Measurements from ENCODE around the gene FAXC. TPM values are rescaled to one million over a fixed set of nuclear protein-coding genes. Genes with fewer than 3 reads are reported as not detected.

The FAXC gene
- total RNA-seq, 2 donors from 2014 or later, result not detected

GRCh38 chr6:99333068-99333467, 16.4 kb downstream of the FAXC start:
- peaks cover 23% of the 10 kb centered on the region for H3K27me3 Mint-ChIP-seq (ENCODE audit: low read depth)
- H3K27ac Mint-ChIP-seq, result no peak overlapping the region
- no peak for DNase-seq
- peaks cover 6% of the 10 kb centered on the region for H3K4me1 Mint-ChIP-seq (ENCODE audit: low read depth)
- H3K9me3 Mint-ChIP-seq, result no peaks in the 10 kb centered on the region
- H3K36me3 Mint-ChIP-seq (ENCODE audit: insufficient read depth in 2 of 2), result no peaks in the 10 kb centered on the region
- no peak overlapping the region for H3K4me3 Mint-ChIP-seq
- ATAC-seq (replicated peaks in 1 of 2), result peak in 1 of 2 donors; percentile 14

- H3K9me3 Mint-ChIP-seq, result no peaks in the 10 kb centered on the region
- H3K27me3 Mint-ChIP-seq (ENCODE audit: low read depth), result peaks cover 11% of the 10 kb centered on the region
- peaks cover 6% of the 10 kb centered on the region for H3K4me1 Mint-ChIP-seq (ENCODE audit: low read depth)
- H3K27ac Mint-ChIP-seq, result no peak overlapping the region
- DNase-seq (no peak), ATAC-seq (replicated peaks in 1 of 2) (no peak)
- H3K36me3 Mint-ChIP-seq (ENCODE audit: insufficient read depth in 2 of 2), result no peaks in the 10 kb centered on the region
- no peak overlapping the region for H3K4me3 Mint-ChIP-seq
Measured at GRCh38 chr6:99331531-99331930, 17.9 kb downstream of the FAXC start.

DNA sequence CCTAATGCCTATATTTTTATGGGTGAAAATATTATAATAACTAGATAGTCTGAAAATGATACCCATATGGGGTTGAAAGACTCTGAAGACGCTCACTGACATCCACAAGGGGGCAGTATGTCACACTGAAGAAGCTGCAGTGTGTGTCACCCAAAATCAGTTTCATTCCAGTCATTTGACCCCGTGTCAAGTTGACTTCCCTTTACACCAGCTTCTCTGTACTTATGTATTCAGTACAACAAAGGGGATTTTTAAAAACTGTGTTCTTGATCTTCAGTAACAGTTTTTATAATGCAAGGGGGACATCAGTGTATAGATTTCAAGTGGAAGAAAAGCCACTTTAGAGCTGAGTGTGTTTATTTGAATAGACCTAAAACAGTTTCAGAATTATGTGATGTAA, 19.3 kb downstream of the FAXC start:
- ATAC-seq (replicated peaks in 1 of 2) (peak; percentile 94 to 96), DNase-seq (peak; percentile 73 to 75)
- peaks cover 6% of the 10 kb centered on the region for H3K4me1 Mint-ChIP-seq (ENCODE audit: low read depth)
- H3K36me3 Mint-ChIP-seq (ENCODE audit: insufficient read depth in 2 of 2), result no peaks in the 10 kb centered on the region
- H3K27me3 Mint-ChIP-seq (ENCODE audit: low read depth), result peaks cover 7% of the 10 kb centered on the region
- H3K9me3 Mint-ChIP-seq, result no peaks in the 10 kb centered on the region
- H3K27ac Mint-ChIP-seq, result no peak overlapping the region
- peak overlapping the region in 1 of 2 donors; percentile 33 for H3K4me3 Mint-ChIP-seq

GRCh38 chr6:99324996-99325395, 24.5 kb downstream of the FAXC start:
- ATAC-seq (replicated peaks in 1 of 2) (no peak), DNase-seq (no peak)
- peaks cover 14% of the 10 kb centered on the region for H3K27me3 Mint-ChIP-seq (ENCODE audit: low read depth)
- no peak overlapping the region for H3K27ac Mint-ChIP-seq
- H3K9me3 Mint-ChIP-seq, result no peaks in the 10 kb centered on the region
- H3K36me3 Mint-ChIP-seq (ENCODE audit: insufficient read depth in 2 of 2), result no peaks in the 10 kb centered on the region
- peaks cover 2% of the 10 kb centered on the region for H3K4me1 Mint-ChIP-seq (ENCODE audit: low read depth)
- H3K4me3 Mint-ChIP-seq, result no peak overlapping the region

- Mint-ChIP-seq H3K9me3 (no peaks in the 10 kb centered on the region), H3K36me3 (ENCODE audit: insufficient read depth in 2 of 2) (no peaks in the 10 kb centered on the region), H3K4me1 (ENCODE audit: low read depth) (no peaks in the 10 kb centered on the region), H3K4me3 (no peak overlapping the region), H3K27me3 (ENCODE audit: low read depth) (peaks cover 43% of the 10 kb centered on the region), H3K27ac (no peak overlapping the region)
- ATAC-seq (replicated peaks in 1 of 2) (no peak), DNase-seq (no peak)
Measured at GRCh38 chr6:99318566-99318965, 30.9 kb downstream of the FAXC start.

DNA sequence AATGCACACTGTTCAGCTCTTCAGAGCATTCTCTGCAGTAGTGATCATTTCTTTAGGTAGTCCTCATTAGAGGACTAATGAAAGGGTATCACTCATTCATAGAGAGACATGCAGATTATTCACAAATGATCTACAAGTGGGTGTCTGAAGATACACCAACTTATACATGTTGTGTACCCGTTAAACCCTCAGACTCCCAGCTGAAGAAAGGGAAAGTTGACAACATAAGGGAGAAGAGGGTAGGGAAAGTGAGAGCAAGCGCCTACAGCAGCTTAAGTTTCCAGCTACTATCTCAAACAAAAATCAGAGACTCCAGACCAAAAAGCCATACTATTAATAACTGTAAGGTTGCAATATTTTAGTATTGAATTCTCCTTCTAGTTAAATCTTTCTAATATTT, 37.1 kb downstream of the FAXC start:
- Mint-ChIP-seq H3K4me1 (ENCODE audit: low read depth) (no peaks in the 10 kb centered on the region), H3K9me3 (no peaks in the 10 kb centered on the region), H3K27ac (no peak overlapping the region), H3K4me3 (no peak overlapping the region), H3K27me3 (ENCODE audit: low read depth) (peaks cover 41% of the 10 kb centered on the region), H3K36me3 (ENCODE audit: insufficient read depth in 2 of 2) (no peaks in the 10 kb centered on the region)
- DNase-seq, result no peak
- no peak for ATAC-seq (replicated peaks in 1 of 2)

- no peak for DNase-seq
- no peak for ATAC-seq (replicated peaks in 1 of 2)
- Mint-ChIP-seq H3K9me3 (no peaks in the 10 kb centered on the region), H3K4me3 (no peak overlapping the region), H3K36me3 (ENCODE audit: insufficient read depth in 2 of 2) (no peaks in the 10 kb centered on the region), H3K4me1 (ENCODE audit: low read depth) (no peaks in the 10 kb centered on the region), H3K27ac (no peak overlapping the region), H3K27me3 (ENCODE audit: low read depth) (peaks cover 41% of the 10 kb centered on the region)
Measured at GRCh38 chr6:99310553-99310952, 38.9 kb downstream of the FAXC start.

DNA sequence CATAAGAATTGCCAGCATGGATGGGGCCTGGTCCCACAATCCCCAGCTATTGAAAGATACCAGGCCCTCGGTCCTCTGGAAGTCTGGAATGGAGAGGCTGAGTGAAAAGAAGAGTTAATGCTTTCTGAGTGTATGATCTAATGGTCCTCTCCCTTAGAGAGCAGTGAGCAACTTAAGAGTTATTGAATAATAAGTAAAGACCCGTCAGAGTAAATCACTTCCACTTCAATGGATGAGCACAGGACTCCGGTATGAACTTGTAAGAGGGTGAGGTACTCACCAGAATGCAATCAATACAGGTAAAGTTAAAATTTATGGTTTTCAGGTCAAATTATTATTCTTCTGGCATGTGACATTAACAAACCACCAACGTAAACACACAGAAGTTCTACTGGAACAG, 39.9 kb downstream of the FAXC start:
- ATAC-seq (replicated peaks in 1 of 2), result no peak
- H3K27me3 Mint-ChIP-seq (ENCODE audit: low read depth), result peaks cover 40% of the 10 kb centered on the region
- no peak overlapping the region for H3K4me3 Mint-ChIP-seq
- H3K36me3 Mint-ChIP-seq (ENCODE audit: insufficient read depth in 2 of 2), result no peaks in the 10 kb centered on the region
- H3K27ac Mint-ChIP-seq, result no peak overlapping the region
- no peaks in the 10 kb centered on the region for H3K4me1 Mint-ChIP-seq (ENCODE audit: low read depth)
- no peak for DNase-seq
- H3K9me3 Mint-ChIP-seq, result no peaks in the 10 kb centered on the region

- no peak overlapping the region for H3K27ac Mint-ChIP-seq
- H3K9me3 Mint-ChIP-seq, result no peaks in the 10 kb centered on the region
- no peaks in the 10 kb centered on the region for H3K4me1 Mint-ChIP-seq (ENCODE audit: low read depth)
- H3K4me3 Mint-ChIP-seq, result no peak overlapping the region
- H3K27me3 Mint-ChIP-seq (ENCODE audit: low read depth), result peaks cover 35% of the 10 kb centered on the region
- H3K36me3 Mint-ChIP-seq (ENCODE audit: insufficient read depth in 2 of 2), result no peaks in the 10 kb centered on the region
- DNase-seq (no peak), ATAC-seq (replicated peaks in 1 of 2) (no peak)
Measured at GRCh38 chr6:99308788-99309187, 40.7 kb downstream of the FAXC start.

- DNase-seq, result no peak
- Mint-ChIP-seq H3K4me1 (ENCODE audit: low read depth) (no peaks in the 10 kb centered on the region), H3K4me3 (no peak overlapping the region), H3K36me3 (ENCODE audit: insufficient read depth in 2 of 2) (no peaks in the 10 kb centered on the region), H3K27ac (no peak overlapping the region), H3K9me3 (no peaks in the 10 kb centered on the region), H3K27me3 (ENCODE audit: low read depth) (peaks cover 32% of the 10 kb centered on the region)
- ATAC-seq (replicated peaks in 1 of 2), result no peak
Measured at GRCh38 chr6:99307295-99307907, 42.1 kb downstream of the FAXC start.

GRCh38 chr6:99306341-99306740, 43.1 kb downstream of the FAXC start:
- Mint-ChIP-seq H3K27me3 (ENCODE audit: low read depth) (peaks cover 29% of the 10 kb centered on the region), H3K27ac (no peak overlapping the region), H3K9me3 (no peaks in the 10 kb centered on the region), H3K4me3 (no peak overlapping the region), H3K4me1 (ENCODE audit: low read depth) (no peaks in the 10 kb centered on the region), H3K36me3 (ENCODE audit: insufficient read depth in 2 of 2) (no peaks in the 10 kb centered on the region)
- no peak for DNase-seq
- no peak for ATAC-seq (replicated peaks in 1 of 2)

DNA sequence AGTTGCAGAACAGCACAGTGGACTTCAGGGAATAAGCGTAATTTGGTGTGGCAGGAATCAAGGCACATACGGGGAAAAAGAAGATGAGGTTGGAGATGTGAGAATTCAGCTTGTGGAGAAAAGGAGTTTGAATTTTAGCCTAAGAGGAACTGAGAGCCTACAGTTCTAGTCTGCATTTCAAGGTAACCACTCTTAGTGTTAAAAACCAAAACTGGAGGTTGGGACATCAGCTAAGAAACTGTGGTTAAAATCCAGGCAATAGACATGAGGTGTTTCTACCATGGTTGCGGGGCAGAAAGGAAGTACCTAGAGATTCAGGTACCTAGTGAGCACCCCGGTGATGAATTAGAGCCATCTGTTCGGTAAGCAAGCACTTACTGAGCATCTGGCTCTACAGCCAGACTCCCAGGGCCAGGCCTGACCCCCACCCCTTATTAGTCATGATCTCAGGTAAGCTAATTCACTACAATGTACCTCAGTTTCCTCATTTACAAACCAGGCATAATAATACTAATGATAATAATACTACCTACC, 44.4 kb downstream of the FAXC start:
- Mint-ChIP-seq H3K9me3 (no peaks in the 10 kb centered on the region), H3K27me3 (ENCODE audit: low read depth) (peaks cover 31% of the 10 kb centered on the region), H3K4me3 (no peak overlapping the region), H3K36me3 (ENCODE audit: insufficient read depth in 2 of 2) (no peaks in the 10 kb centered on the region), H3K4me1 (ENCODE audit: low read depth) (no peaks in the 10 kb centered on the region), H3K27ac (no peak overlapping the region)
- ATAC-seq (replicated peaks in 1 of 2), result no peak
- DNase-seq, result no peak

DNA sequence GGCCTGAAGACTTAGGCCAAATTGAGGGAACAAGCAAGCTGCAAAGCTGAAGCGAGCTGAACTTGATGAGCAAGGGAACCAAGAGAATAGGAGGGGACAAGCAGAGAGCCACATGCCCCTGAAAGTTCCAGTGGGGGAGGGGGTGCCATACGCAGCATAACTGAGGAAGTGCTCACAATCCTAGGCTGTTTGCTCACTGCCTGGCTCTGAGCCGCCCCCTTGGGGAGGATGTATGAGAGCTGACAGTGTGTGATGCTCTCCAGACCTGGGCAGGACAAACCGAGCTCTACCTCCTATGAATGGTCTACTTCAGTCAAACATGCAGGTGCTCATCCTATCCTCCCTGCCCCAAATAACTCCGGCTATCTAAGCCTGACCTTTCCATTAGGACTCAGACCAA, 52.1 kb downstream of the FAXC start:
- DNase-seq (no peak), ATAC-seq (replicated peaks in 1 of 2) (no peak)
- Mint-ChIP-seq H3K27me3 (ENCODE audit: low read depth) (peaks cover 53% of the 10 kb centered on the region), H3K9me3 (no peaks in the 10 kb centered on the region), H3K4me3 (no peak overlapping the region), H3K27ac (no peak overlapping the region), H3K4me1 (ENCODE audit: low read depth) (no peaks in the 10 kb centered on the region), H3K36me3 (ENCODE audit: insufficient read depth in 2 of 2) (no peaks in the 10 kb centered on the region)

DNA sequence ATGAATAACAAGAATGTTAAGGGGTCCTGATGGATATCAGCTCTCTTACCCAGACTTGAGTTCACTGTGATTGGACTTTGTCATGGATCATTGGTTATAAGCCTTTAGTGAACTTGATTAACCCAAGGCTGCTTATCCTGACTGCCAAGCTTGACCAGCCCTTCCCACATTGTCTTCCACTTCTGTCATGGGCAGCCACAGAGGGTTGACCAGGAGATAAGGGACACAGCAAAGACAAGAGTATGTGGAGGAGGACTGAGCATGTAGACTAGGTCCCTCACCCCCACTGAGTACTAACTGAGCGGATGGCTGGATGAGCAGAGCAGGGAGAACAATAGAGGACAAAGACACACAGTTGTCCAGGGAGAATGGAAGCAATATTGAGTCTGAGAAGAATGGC, 52.5 kb downstream of the FAXC start:
- H3K27ac Mint-ChIP-seq, result no peak overlapping the region
- ATAC-seq (replicated peaks in 1 of 2) (no peak), DNase-seq (no peak)
- no peaks in the 10 kb centered on the region for H3K4me1 Mint-ChIP-seq (ENCODE audit: low read depth)
- H3K36me3 Mint-ChIP-seq (ENCODE audit: insufficient read depth in 2 of 2), result no peaks in the 10 kb centered on the region
- peaks cover 50% of the 10 kb centered on the region for H3K27me3 Mint-ChIP-seq (ENCODE audit: low read depth)
- H3K9me3 Mint-ChIP-seq, result no peaks in the 10 kb centered on the region
- H3K4me3 Mint-ChIP-seq, result no peak overlapping the region
